GM10266 (cell line): Measurements from ENCODE around the gene RHCG.
A peak's percentile ranks its signal among the peaks of the same experiment; 100 is the strongest.

Source experiments
- DNase-seq: peaks from one replicate; pipeline ENCODE4 v3.0.0; 2012; ENCODE audit errors: extremely low spot score
- CTCF ChIP-seq: IDR thresholded peaks from 2 replicates; pipeline ENCODE4 v1.5.1; 2012; ENCODE audit warnings: mild to moderate bottlenecking, low read depth; ENCODE audit not compliant: control insufficient read depth, insufficient read depth; ENCODE audit errors: missing control alignments

RHCG gene

GRCh38 chr15:89495638-89496145 is 691 bp downstream of the RHCG start:
- TF ChIP-seq CTCF = no peak

GRCh38 chr15:89494941-89495637 is 1.3 kb downstream of the RHCG start:
- DNase-seq = peak; percentile 57
- TF ChIP-seq CTCF = peak; percentile 39

More at GRCh38 chr15:89495638-89496145, 691 bp downstream of the RHCG start:
- no peak for DNase-seq

GRCh38 chr15:89494031-89494430 is 2.4 kb downstream of the RHCG start:
- no peak for TF ChIP-seq CTCF
- no peak for DNase-seq

GRCh38 chr15:89492934-89493631 is 3.3 kb downstream of the RHCG start:
- TF ChIP-seq CTCF = no peak

GRCh38 chr15:89492111-89492641 is 4.2 kb downstream of the RHCG start:
- TF ChIP-seq CTCF = peak; percentile 33

More at GRCh38 chr15:89492934-89493631, 3.3 kb downstream of the RHCG start:
- no peak for DNase-seq

GRCh38 chr15:89490814-89491315 is 5.5 kb downstream of the RHCG start:
- no peak for DNase-seq
- no peak for TF ChIP-seq CTCF

More at GRCh38 chr15:89492111-89492641, 4.2 kb downstream of the RHCG start:
- peak; percentile 54 for DNase-seq
